WTC11 (cell line): ENCODE results near the gene RPL41. TPM values are rescaled to one million over a fixed set of nuclear protein-coding genes. Genes with fewer than 3 reads are reported as not detected.

Experiments
- ATAC-seq: fragments of 200-7000 bp; cut with Tn5 transposase; 2 replicates; pipeline ENCODE4 v1.10.0; 2021; ENCODE audit warnings: mild to moderate bottlenecking, moderate library complexity
- Bru-seq: library from RNA; stranded (reverse); fragments of 400-500 nt; gene quantifications from one replicate; lab custom pipeline; 2021; lab: Mats Ljungman, UMichigan
- CTCF ChIA-PET: fragments of 300-600 bp; sonication (Branson Sonifier 250); formaldehyde crosslinking; loops from one replicate; lab custom pipeline; 2021; ENCODE audit warnings: antibody characterized with exemption; lab: Charles Lee
- POLR2A ChIA-PET: fragments of 350-600 bp; sonication (Branson Sonifier 250); formaldehyde crosslinking; loops from one replicate; lab custom pipeline; 2021; ENCODE audit warnings: antibody characterized with exemption; lab: Charles Lee
- DNase-seq: peaks from one replicate; pipeline ENCODE4 v3.0.0; 2021; ENCODE audit warnings: low spot score
- H3K27ac Mint-ChIP-seq: 2 replicates; pipeline ENCODE4 v1.8.0; 2021; ENCODE audit warnings: mixed read lengths
- H3K27me3 Mint-ChIP-seq: 2 replicates; pipeline ENCODE4 v1.8.0; 2021; ENCODE audit warnings: low read depth, mild to moderate bottlenecking, moderate library complexity, mixed read lengths
- H3K36me3 Mint-ChIP-seq: 2 replicates; pipeline ENCODE4 v1.8.0; 2021; ENCODE audit warnings: mixed read lengths
- H3K4me1 Mint-ChIP-seq: 2 replicates; pipeline ENCODE4 v1.8.0; 2022; ENCODE audit warnings: mixed read lengths
- H3K4me3 Mint-ChIP-seq: 2 replicates; pipeline ENCODE4 v1.8.0; 2021; ENCODE audit warnings: mild to moderate bottlenecking, moderate library complexity, mixed read lengths
- H3K9me3 Mint-ChIP-seq: 2 replicates; pipeline ENCODE4 v1.8.0; 2021; ENCODE audit warnings: mixed read lengths
- AFF4 ChIP-seq: sonication (generic); formaldehyde crosslinking; IDR thresholded peaks from 2 replicates; pipeline ENCODE4 v1.8.1; 2023; ENCODE audit warnings: mild to moderate bottlenecking, missing genetic modification reagents, borderline replicate concordance
- CREM ChIP-seq: sonication (generic); formaldehyde crosslinking; IDR thresholded peaks from 2 replicates; pipeline ENCODE4 v1.8.1; 2022; ENCODE audit warnings: mild to moderate bottlenecking, missing genetic modification reagents, moderate library complexity
- EMX1 ChIP-seq: fragments of 250-450 bp; sonication (Bioruptor Pico); IDR thresholded peaks from 2 replicates; pipeline ENCODE4 v1.8.0; 2021; ENCODE audit warnings: mild to moderate bottlenecking
- ETV6 ChIP-seq: sonication (generic); formaldehyde crosslinking; IDR thresholded peaks from 2 replicates; pipeline ENCODE4 v1.8.1; 2022; ENCODE audit warnings: mild to moderate bottlenecking, missing genetic modification reagents
- HMGA2 ChIP-seq: fragments of 250-450 bp; sonication (Bioruptor Pico); IDR thresholded peaks from 2 replicates; pipeline ENCODE4 v1.4.0; 2021; ENCODE audit warnings: mild to moderate bottlenecking, moderate library complexity
- HMGXB4 ChIP-seq: sonication (generic); formaldehyde crosslinking; IDR thresholded peaks from 2 replicates; pipeline ENCODE4 v1.8.1; 2023; ENCODE audit warnings: mild to moderate bottlenecking, moderate library complexity, missing genetic modification reagents
- IRF2 ChIP-seq: sonication (generic); formaldehyde crosslinking; IDR thresholded peaks from 2 replicates; pipeline ENCODE4 v1.8.0; 2022; ENCODE audit warnings: low read depth, missing genetic modification reagents, borderline replicate concordance
- KAT7 ChIP-seq: sonication (generic); formaldehyde crosslinking; IDR thresholded peaks from 2 replicates; pipeline ENCODE4 v1.8.1; 2023; ENCODE audit warnings: missing genetic modification reagents, mild to moderate bottlenecking, borderline replicate concordance
- MAX ChIP-seq: sonication (generic); formaldehyde crosslinking; IDR thresholded peaks from 2 replicates; pipeline ENCODE4 v1.8.0; 2022; ENCODE audit warnings: mild to moderate bottlenecking, missing genetic modification reagents
- MLX ChIP-seq: sonication (generic); formaldehyde crosslinking; IDR thresholded peaks from 2 replicates; pipeline ENCODE4 v1.8.1; 2023; ENCODE audit warnings: mild to moderate bottlenecking, missing genetic modification reagents, moderate library complexity
- MYBL2 ChIP-seq: sonication (generic); formaldehyde crosslinking; IDR thresholded peaks from 2 replicates; pipeline ENCODE4 v1.8.1; 2023; ENCODE audit warnings: mild to moderate bottlenecking, moderate library complexity, missing genetic modification reagents
- NFATC4 ChIP-seq: fragments of 250-450 bp; sonication (Bioruptor Pico); IDR thresholded peaks from 2 replicates; pipeline ENCODE4 v1.9.0; 2021; ENCODE audit warnings: mild to moderate bottlenecking
- NR2C2 ChIP-seq: sonication (generic); formaldehyde crosslinking; IDR thresholded peaks from 2 replicates; pipeline ENCODE4 v1.8.0; 2022; ENCODE audit warnings: mild to moderate bottlenecking, missing genetic modification reagents
- RORB ChIP-seq: fragments of 250-450 bp; sonication (Bioruptor Pico); IDR thresholded peaks from 2 replicates; pipeline ENCODE4 v1.9.0; 2021; ENCODE audit warnings: mild to moderate bottlenecking
- TCF7 ChIP-seq: sonication (generic); formaldehyde crosslinking; IDR thresholded peaks from 2 replicates; pipeline ENCODE4 v1.8.0; 2022; ENCODE audit warnings: mild to moderate bottlenecking, low read depth, missing genetic modification reagents, moderate library complexity
- USF1 ChIP-seq: sonication (generic); formaldehyde crosslinking; IDR thresholded peaks from 2 replicates; pipeline ENCODE4 v1.8.0; 2022; ENCODE audit warnings: mild to moderate bottlenecking, missing genetic modification reagents
- USF2 ChIP-seq: sonication (generic); formaldehyde crosslinking; IDR thresholded peaks from 2 replicates; pipeline ENCODE4 v1.8.1; 2023; ENCODE audit warnings: mild to moderate bottlenecking, missing genetic modification reagents, moderate library complexity
- ZNF416 ChIP-seq: fragments of 250-450 bp; sonication (Bioruptor Pico); IDR thresholded peaks from 2 replicates; pipeline ENCODE4 v1.9.0; 2021; ENCODE audit warnings: mild to moderate bottlenecking, inconsistent platforms
- ZNF425 ChIP-seq: fragments of 250-450 bp; sonication (Bioruptor Pico); conservative IDR thresholded peaks from 2 replicates; pipeline ENCODE4 v1.9.0; 2021; ENCODE audit warnings: mild to moderate bottlenecking
- ZNF512 ChIP-seq: sonication (generic); formaldehyde crosslinking; IDR thresholded peaks from 2 replicates; pipeline ENCODE4 v1.8.1; 2022; ENCODE audit warnings: missing genetic modification reagents, borderline replicate concordance
- long read RNA-seq, 3 experiments: library from RNA in 1 of 3; library from capped mRNA in 1 of 3; library from polyadenylated mRNA in 1 of 3; unstranded in 2 of 3; stranded (forward) in 1 of 3; transcript quantifications; one replicate each; pipeline ENCODE4 v2.0.0, GENCODE V29; 2021
- total RNA-seq: library from RNA; stranded (reverse); gene quantifications from 3 replicates; pipeline ENCODE4 v1.2.3, GENCODE V29; 2021

RPL41 gene
- 4,004 to 4,366 TPM (median 4,314 TPM) in 3 replicates for total RNA-seq
- percentile 100 among the genes with signal in this experiment for Bru-seq, nascent RNA
- long read RNA-seq, experiment 1, transcript RPL41-204 (3 exons, 699 nt) = minor isoform, 48 of 1,496 reads
- long read RNA-seq, experiment 1, transcript RPL41-202 (4 exons, 469 nt) = major isoform, 1,337 of 1,496 reads
- long read RNA-seq, experiment 1, transcript RPL41-206 (2 exons, 595 nt) = minor isoform, 7 of 1,496 reads
- long read RNA-seq, experiment 1, partial matches to known transcripts = 2 of 1,496 reads
- long read RNA-seq, experiment 1, other reads (novel, unspliced or antisense) = 94 of 1,496 reads
- long read RNA-seq, experiment 2, transcript RPL41-204 (3 exons, 699 nt) = major isoform, 247 of 473 reads
- long read RNA-seq, experiment 2, transcript RPL41-202 (4 exons, 469 nt) = minor isoform, 47 of 473 reads
- long read RNA-seq, experiment 2, transcript RPL41-206 (2 exons, 595 nt) = minor isoform, 12 of 473 reads
- long read RNA-seq, experiment 2, partial matches to known transcripts = 93 of 473 reads
- long read RNA-seq, experiment 2, other reads (novel, unspliced or antisense) = 73 of 473 reads
- long read RNA-seq, experiment 3, partial matches to known transcripts = 4 of 20 reads
- long read RNA-seq, experiment 3, other reads (novel, unspliced or antisense) = 13 of 20 reads

GRCh38 chr12:56116267-56117081 is at the start of gene RPL41:
RPL41 (plus strand) TSS chr12:56116633.
- Mint-ChIP-seq H3K36me3 (peaks cover 48% of the 10 kb centered on the region), H3K4me3 (peak within 1 kb of the TSS; percentile 100), H3K27ac (peak within 1 kb of the TSS; percentile 100), H3K9me3 (no peaks in the 10 kb centered on the region), H3K27me3 (no peaks in the 10 kb centered on the region), H3K4me1 (peaks cover 21% of the 10 kb centered on the region)
- POLR2A ChIA-PET = interaction anchor here (0.7 to 3.6 kb wide), 6 partner anchors 12 to 73 kb away, joined by 3 to 71 read pairs (median 8); partner anchors contain the start of genes ESYT1, MYL6B, PA2G4 and SMARCC2
- peak; percentile 91 for DNase-seq
- ATAC-seq = peak; percentile 9
- CTCF ChIA-PET = interaction anchor here (0.8 to 2.1 kb wide), 3 partner anchors 12 to 72 kb away, joined by 3 to 24 read pairs (median 3); partner anchors contain the start of genes PA2G4 and SMARCC2
- no peak for TF ChIP-seq IRF2 (CRISPR knock-in tag)
- TF ChIP-seq USF2 (CRISPR knock-in tag) = no peak
- TF ChIP-seq NFATC4 (CRISPR knock-in tag) = peak; percentile 89
- TF ChIP-seq KAT7 = peak; percentile 45; the same call in 1 of the 2 replicates
- TF ChIP-seq MLX = no peak
- 0 out of 2 replicates have a peak, but pooled peaks have one; percentile 43 for TF ChIP-seq RORB (CRISPR knock-in tag)
- peak; percentile 85 for TF ChIP-seq EMX1 (CRISPR knock-in tag)
- TF ChIP-seq CREM (CRISPR knock-in tag) = peak; percentile 94
- peak; percentile 47; the same call in 1 of the 2 replicates for TF ChIP-seq MYBL2 (CRISPR knock-in tag)
- TF ChIP-seq USF1 (CRISPR knock-in tag) = peak; percentile 60; the same call in 1 of the 2 replicates
- TF ChIP-seq NR2C2 = no peak; the same call in 1 of the 2 replicates
- peak; percentile 79; the same call in 1 of the 2 replicates for TF ChIP-seq ETV6 (CRISPR knock-in tag)
- no peak; the same call in 1 of the 2 replicates for TF ChIP-seq ZNF512 (CRISPR knock-in tag)
- 0 out of 2 replicates have a peak, but pooled peaks have one; percentile 35 for TF ChIP-seq HMGXB4
- TF ChIP-seq TCF7 = no peak
- no peak for TF ChIP-seq HMGA2
- TF ChIP-seq MAX = peak; percentile 87
- TF ChIP-seq AFF4 = no peak
- TF ChIP-seq ZNF425 (CRISPR knock-in tag) = peak; percentile 90; the same call in 1 of the 2 replicates
- TF ChIP-seq ZNF416 (CRISPR knock-in tag) = peak; percentile 77; the same call in 1 of the 2 replicates
